Panc1 (cell line): ENCODE results near the gene CISTR. TPM values are rescaled to one million over a fixed set of nuclear protein-coding genes. Genes with fewer than 3 reads are reported as not detected.

Source experiments
- ATAC-seq: fragments of 200-7000 bp; cut with Tn5 transposase; 2 replicates; pipeline ENCODE4 v1.9.1; 2020; ENCODE audit warnings: mild to moderate bottlenecking, moderate library complexity
- BruUV-seq: library from RNA; stranded (reverse); fragments of 400-500 nt; replicated peaks from 2 replicates; lab custom pipeline; 2021; lab: Mats Ljungman, UMichigan
- CTCF ChIA-PET: fragments of 300-600 bp; sonication (Branson Sonifier 250); formaldehyde crosslinking; loops from one replicate; lab custom pipeline; 2022; ENCODE audit warnings: antibody characterized with exemption; lab: Charles Lee
- POLR2A ChIA-PET: fragments of 300-600 bp; sonication (Branson Sonifier 250); formaldehyde crosslinking; loops from one replicate; lab custom pipeline; 2022; ENCODE audit warnings: antibody characterized with exemption; lab: Charles Lee
- DNase-seq: peaks from one replicate; pipeline ENCODE4 v3.0.0-alpha.2; 2010; ENCODE audit warnings: low read depth, low spot score
- H3K27ac ChIP-seq: 2 replicates; pipeline ENCODE4 v1.5.1; 2011; ENCODE audit warnings: mild to moderate bottlenecking, low read length, inconsistent platforms
- H3K27me3 ChIP-seq: fragments of 200-500 bp; sonication (Bioruptor generic); 2 replicates; pipeline ENCODE4 v1.6.0; 2014; ENCODE audit warnings: low read length, inconsistent platforms; ENCODE audit not compliant: control insufficient read depth, insufficient read depth
- H3K36me3 ChIP-seq: fragments of 200-500 bp; sonication (Bioruptor generic); 2 replicates; pipeline ENCODE4 v1.5.1; 2014; ENCODE audit warnings: inconsistent platforms, mild to moderate bottlenecking, low read length, moderate library complexity; ENCODE audit not compliant: control insufficient read depth, insufficient read depth
- H3K4me1 ChIP-seq: 2 replicates; pipeline ENCODE4 v1.5.1; 2011; ENCODE audit warnings: inconsistent platforms, mild to moderate bottlenecking, low read length, moderate library complexity; ENCODE audit not compliant: control insufficient read depth, insufficient read depth
- H3K4me3 ChIP-seq, 2 experiments: 2 replicates each; pipeline ENCODE4 v1.5.1; 2011 to 2012; ENCODE audit warnings: low read depth in 2 of 2, low read length in 2 of 2, mild to moderate bottlenecking in 2 of 2, inconsistent platforms in 1 of 2, moderate library complexity in 1 of 2
- H3K9me3 ChIP-seq: fragments of 200-500 bp; sonication (Bioruptor generic); 2 replicates; pipeline ENCODE4 v1.5.1; 2014; ENCODE audit warnings: low read depth, mild to moderate bottlenecking, inconsistent platforms, low read length, moderate library complexity; ENCODE audit not compliant: control insufficient read depth, insufficient read depth
- CTCF ChIP-seq: fragments of 450-650 bp; IDR thresholded peaks from 2 replicates; pipeline ENCODE4 v1.5.1; 2017; ENCODE audit warnings: mild to moderate bottlenecking
- POLR2AphosphoS5 ChIP-seq: IDR thresholded peaks from 2 replicates; pipeline ENCODE4 v1.6.1; 2012; ENCODE audit warnings: mild to moderate bottlenecking, low read depth, low read length, moderate library complexity
- SIN3A ChIP-seq: IDR thresholded peaks from 2 replicates; pipeline ENCODE4 v1.6.1; 2012; ENCODE audit warnings: low read depth, mild to moderate bottlenecking, low read length, moderate library complexity, borderline replicate concordance; ENCODE audit not compliant: insufficient read depth
- TCF7L2 ChIP-seq: IDR thresholded peaks from 2 replicates; pipeline ENCODE4 v1.6.1; 2011; ENCODE audit warnings: mild to moderate bottlenecking, low read depth, low read length, inconsistent platforms
- in situ Hi-C: cut with HindIII; loops from 2 replicates; pipeline ENCODE4 v1.10.0; 2016; ENCODE audit warnings: low sequenced_read_pairs, low pct_unique_long_range_greater_than_20kb
- intact Hi-C: fragments of 100-400 bp; cut with micrococcal nuclease; formaldehyde crosslinking; loops from one replicate; pipeline ENCODE4 v1.10.0; 2022; ENCODE audit not compliant: unreplicated experiment
- total RNA-seq: library from RNA; stranded (reverse); gene quantifications from one replicate; pipeline ENCODE4 v1.2.1, GENCODE V29; 2021; ENCODE audit not compliant: unreplicated experiment

CISTR gene
- total RNA-seq, 1 experiment from 2014 or later = not detected

- no TSS peak for BruUV-seq
- TF ChIP-seq CTCF = 0 out of 2 replicates have a peak, but pooled peaks have one; percentile 5
- TF ChIP-seq POLR2AphosphoS5 = no peak
- no peak for TF ChIP-seq SIN3A
- DNase-seq (no peak), ATAC-seq (no peak)
- Histone ChIP-seq H3K27ac (peak overlapping the region; percentile 48; the same call in 1 of the 2 replicates), H3K36me3 (no peaks in the 10 kb centered on the region), H3K4me1 (peaks cover 33% of the 10 kb centered on the region), H3K27me3 (no peaks in the 10 kb centered on the region), H3K9me3 (no peaks in the 10 kb centered on the region), H3K4me3 (no peak overlapping the region)
- ChIA-PET POLR2A (no interaction called here), CTCF (interaction anchor here (0.6 to 4.1 kb wide), 6 partner anchors 10 to 280 kb away, joined by 3 to 19 read pairs (median 4); no protein-coding TSS in a partner anchor)
- intact Hi-C loops (no loop called here), in situ Hi-C loops (no loop called here)
Measured at GRCh38 chr12:53755893-53756292, 4.1 kb upstream of the CISTR start.

- H3K27ac ChIP-seq = peak overlapping the region; percentile 7; the same call in 1 of the 2 replicates
- ATAC-seq = no peak
- H3K9me3 ChIP-seq = no peaks in the 10 kb centered on the region
- H3K36me3 ChIP-seq = no peaks in the 10 kb centered on the region
- TF ChIP-seq SIN3A = no peak
- TF ChIP-seq CTCF = peak; percentile 60
- POLR2A ChIA-PET = no interaction called here
- no peaks in the 10 kb centered on the region for H3K27me3 ChIP-seq
- in situ Hi-C loops (no loop called here), intact Hi-C loops (no loop called here)
- H3K4me3 ChIP-seq = no peak overlapping the region
- CTCF ChIA-PET = interaction anchor here (0.6 to 4.1 kb wide), 5 partner anchors 9 to 220 kb away, joined by 3 to 19 read pairs (median 6); no protein-coding TSS in a partner anchor
- peaks cover 37% of the 10 kb centered on the region for H3K4me1 ChIP-seq
- DNase-seq = no peak
- no TSS peak for BruUV-seq
Measured at GRCh38 chr12:53755451-53755891, 3.7 kb upstream of the CISTR start.

GRCh38 chr12:53754633-53755264 is 3.0 kb upstream of the CISTR start:
- Histone ChIP-seq H3K27ac (peak overlapping the region; percentile 64), H3K27me3 (no peaks in the 10 kb centered on the region), H3K36me3 (no peaks in the 10 kb centered on the region), H3K4me1 (peaks cover 43% of the 10 kb centered on the region), H3K4me3 (no peak overlapping the region), H3K9me3 (no peaks in the 10 kb centered on the region)
- no TSS peak for BruUV-seq
- POLR2A ChIA-PET = no interaction called here
- intact Hi-C loops = no loop called here
- in situ Hi-C loops = no loop called here
- CTCF ChIA-PET = interaction anchor here (0.5 to 4.1 kb wide), 5 partner anchors 9 to 278 kb away, joined by 3 to 19 read pairs (median 5); no protein-coding TSS in a partner anchor
- no peak for TF ChIP-seq POLR2AphosphoS5
- 0 out of 2 replicates have a peak, but pooled peaks have one; percentile 14 for TF ChIP-seq TCF7L2
- DNase-seq (no peak), ATAC-seq (no peak)
